Sigmoid colon (tissue), 4 donors: ENCODE results near the gene CHERP.
A peak's percentile ranks its signal among the peaks of the same experiment; 100 is the strongest.

Experiments used
- CTCF ChIP-seq, 4 experiments: fragments of 450-650 bp in 3 of 4; fragments of 200-600 bp in 1 of 4; IDR thresholded peaks; one replicate each; pipeline ENCODE4 v1.5.1; 2016 to 2019; ENCODE audit warnings: antibody characterized with exemption in 4 of 4, mild to moderate bottlenecking in 3 of 4, moderate library complexity in 2 of 4
- EP300 ChIP-seq, 4 donors: sonication (generic); formaldehyde crosslinking; IDR thresholded peaks; one replicate each; pipeline ENCODE4 v1.6.1; 2017; ENCODE audit warnings: antibody characterized with exemption in 4 of 4
- POLR2A ChIP-seq, 2 donors: fragments of 450-650 bp; IDR thresholded peaks; one replicate each; pipeline ENCODE4 v1.6.1; 2016; ENCODE audit warnings: antibody characterized with exemption in 2 of 2, mild to moderate bottlenecking in 2 of 2, moderate library complexity in 2 of 2

GRCh38 chr19:16542045-16542909 is at the start of gene CHERP:
- TF ChIP-seq CTCF (IDR thresholded peaks at IDR 0.05) (no peak), POLR2A (IDR thresholded peaks at IDR 0.05) (peak; percentile 70 to 79), EP300 (IDR thresholded peaks at IDR 0.05) (peak in 1 of 4 donors; percentile 70)
